Suppressor macrophage (primary cell): ENCODE measurements around the gene MKRN2OS.
"Not testable (repeated sequence)": the region's sequence is repeated elsewhere in the genome, so short reads cannot be mapped to it uniquely, and the experiment has no call there.

Experiments used
- DNase-seq, 4 experiments: peaks; one replicate each; pipeline ENCODE4 v3.0.0-alpha.2; 2020 to 2022

Gene MKRN2OS

GRCh38 chr3:12560505-12561190, 15.3 kb upstream of the MKRN2OS start:
- peak in 3 of 4 experiments; percentile 36 to 44 (median 37) for DNase-seq

GRCh38 chr3:12559520-12559919, 14.2 kb upstream of the MKRN2OS start:
- DNase-seq = no peak

- no peak for DNase-seq
These were observed 13.4 kb upstream of the MKRN2OS start for GRCh38 chr3:12558706-12559105.

DNA sequence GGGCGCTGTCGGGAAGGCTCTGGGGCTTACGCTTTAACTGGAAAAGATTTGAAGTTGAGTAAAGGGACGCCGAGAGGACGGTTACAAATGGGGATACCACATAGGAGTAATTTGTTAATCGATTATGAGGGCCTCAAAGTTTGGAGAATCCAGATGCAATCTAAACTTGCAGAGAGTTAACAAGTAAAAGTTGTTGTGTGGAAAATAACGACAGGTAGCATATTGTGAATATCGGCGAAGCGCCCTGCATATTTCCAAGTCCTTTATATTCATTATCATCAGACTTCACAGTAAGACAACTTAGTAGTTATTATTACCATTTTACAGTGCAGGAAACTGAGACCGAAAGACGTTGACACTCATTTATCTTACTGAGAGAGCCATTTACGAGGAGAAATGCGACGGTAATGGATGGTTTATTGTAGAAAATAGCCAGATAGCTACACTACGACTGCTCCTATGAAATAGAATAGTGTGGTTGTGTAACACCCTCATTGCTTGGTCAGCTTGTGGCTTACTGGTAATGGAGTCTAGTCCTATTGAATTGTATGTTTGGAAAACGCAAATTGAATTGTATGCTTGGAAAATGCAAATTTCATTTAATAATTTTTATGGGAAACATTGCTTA, 12.3 kb upstream of the MKRN2OS start:
- peak; percentile 35 to 62 (median 46) for DNase-seq

GRCh38 chr3:12556690-12557472, 11.6 kb upstream of the MKRN2OS start, which contains the start of gene MKRN2:
Gene MKRN2 (plus strand): TSS chr3:12557087. CDS start chr3:12557151, 64 bp downstream.
- DNase-seq = peak; percentile 91 to 96 (median 94)

- DNase-seq = peak in 1 of 4 experiments; percentile 43
These were observed 11.0 kb upstream of the MKRN2OS start for GRCh38 chr3:12556314-12556689.

DNA sequence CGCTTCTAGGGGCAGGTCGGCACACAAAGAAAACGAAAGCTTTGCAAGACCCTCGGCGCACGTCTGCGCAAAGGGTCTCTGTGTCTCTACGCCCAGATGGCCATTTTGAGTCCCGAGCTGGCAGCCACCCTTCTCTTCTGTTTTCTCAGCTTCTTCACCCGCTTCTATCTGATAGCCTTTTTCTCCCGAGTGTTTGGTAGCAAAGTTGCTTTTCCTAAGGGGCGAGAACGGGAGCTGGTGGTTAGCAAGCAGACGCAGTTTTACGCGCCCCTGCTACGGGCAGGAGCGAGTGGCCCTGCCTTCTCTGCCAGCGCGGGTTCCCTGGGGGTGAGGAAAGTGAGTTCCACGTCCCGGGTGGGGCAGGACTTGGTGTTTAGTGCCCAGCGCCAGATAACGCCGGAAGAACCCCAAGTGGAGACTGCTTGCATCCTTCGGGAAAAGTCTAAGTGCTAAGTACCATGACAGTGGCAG, 8.7 kb upstream of the MKRN2OS start:
- DNase-seq = peak; percentile 27 to 56 (median 34)

DNA sequence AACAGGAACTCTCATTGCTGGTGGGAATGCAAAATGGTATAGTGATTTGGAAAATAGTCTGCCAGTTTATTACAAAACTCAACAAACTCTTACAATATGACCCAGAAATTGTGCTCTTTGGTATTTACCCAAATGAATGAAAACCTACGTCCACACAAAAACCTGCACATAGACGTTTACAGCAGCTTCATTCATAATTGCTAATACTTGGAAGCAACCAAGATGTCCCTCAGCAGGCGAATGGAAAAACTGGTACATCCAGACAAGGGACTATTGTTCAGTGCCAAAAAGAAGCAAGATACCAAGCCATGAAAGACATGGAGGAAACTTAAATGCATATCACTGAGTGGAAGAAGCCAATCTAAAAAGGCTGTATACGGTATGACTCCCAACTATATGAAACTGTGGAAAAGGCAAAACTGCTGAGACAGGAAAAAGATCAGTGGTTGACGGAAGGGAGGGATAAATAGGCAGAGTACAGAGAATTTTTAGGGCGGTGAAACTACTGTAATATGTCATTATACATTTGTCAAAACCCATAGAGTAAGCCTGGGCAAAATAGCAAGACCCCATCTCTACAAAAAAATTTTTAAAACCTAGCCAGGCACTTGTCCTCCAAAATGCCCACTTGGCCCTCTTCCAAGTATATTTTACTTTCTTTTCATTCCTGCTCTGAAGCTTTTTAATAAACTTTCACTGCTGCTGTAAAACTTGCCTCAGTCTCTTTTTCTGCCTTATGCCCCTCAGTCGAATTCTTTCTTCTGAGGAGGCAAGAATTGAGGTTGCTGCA, 4.9 kb upstream of the MKRN2OS start:
- no peak for DNase-seq

DNA sequence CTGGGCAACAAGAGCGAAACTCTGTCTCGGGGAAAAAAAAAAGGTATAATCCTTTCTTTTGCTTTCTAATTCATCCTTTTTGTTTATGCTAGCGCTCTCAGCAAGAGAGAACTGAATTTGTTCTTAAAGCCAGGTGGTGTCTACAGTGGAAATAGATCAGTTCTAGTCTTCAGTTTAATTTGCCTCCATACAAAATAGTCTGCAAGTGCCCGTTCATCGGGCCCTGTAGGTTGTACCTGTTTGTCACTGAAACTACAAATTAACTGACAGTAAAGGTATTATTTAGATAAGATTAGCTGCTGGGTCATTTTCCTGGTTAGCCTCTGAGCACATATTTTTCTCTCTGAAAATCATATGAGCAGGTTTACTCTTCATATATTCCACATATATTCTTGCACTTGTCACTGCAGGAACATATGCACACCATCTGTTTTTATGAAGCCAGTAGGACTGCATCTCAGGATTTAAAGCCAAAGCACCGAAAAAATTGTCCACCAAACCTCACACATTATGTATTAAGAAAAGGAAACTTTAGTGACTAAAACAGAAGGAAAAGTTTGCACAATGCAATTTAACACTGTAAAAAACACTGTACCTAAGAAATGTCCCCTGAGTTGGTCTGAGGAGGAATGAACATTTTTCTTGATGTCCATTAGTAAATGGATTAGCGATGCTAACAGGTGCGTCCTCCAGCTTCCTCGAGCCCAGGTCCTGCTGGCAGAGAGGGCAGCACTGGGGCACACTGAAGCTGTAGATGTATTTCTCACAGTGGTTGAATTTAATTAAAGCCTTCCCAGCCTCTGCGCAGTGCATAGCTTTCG, 437 bp downstream of the MKRN2OS start:
- DNase-seq = no peak

DNA sequence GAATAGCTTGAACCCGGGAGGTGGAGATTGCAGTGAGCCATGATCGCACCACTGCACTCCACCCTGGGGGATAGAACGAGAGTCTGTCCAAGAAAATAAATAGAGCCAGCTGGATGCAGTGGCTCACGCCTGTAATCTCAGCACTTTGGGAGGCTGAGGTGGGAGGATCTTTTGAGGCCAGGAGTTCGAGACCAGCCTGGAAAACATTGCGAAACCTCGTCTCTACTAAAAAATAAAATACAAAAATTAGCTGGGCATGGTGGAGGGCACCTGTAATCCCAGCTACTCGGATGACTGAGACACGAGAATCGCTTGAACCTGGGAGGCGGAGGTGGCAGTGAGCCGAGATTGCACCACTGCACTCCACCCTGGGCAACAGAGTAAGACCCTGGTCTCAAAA, 1.8 kb downstream of the MKRN2OS start:
- DNase-seq = not testable (repeated sequence)

DNA sequence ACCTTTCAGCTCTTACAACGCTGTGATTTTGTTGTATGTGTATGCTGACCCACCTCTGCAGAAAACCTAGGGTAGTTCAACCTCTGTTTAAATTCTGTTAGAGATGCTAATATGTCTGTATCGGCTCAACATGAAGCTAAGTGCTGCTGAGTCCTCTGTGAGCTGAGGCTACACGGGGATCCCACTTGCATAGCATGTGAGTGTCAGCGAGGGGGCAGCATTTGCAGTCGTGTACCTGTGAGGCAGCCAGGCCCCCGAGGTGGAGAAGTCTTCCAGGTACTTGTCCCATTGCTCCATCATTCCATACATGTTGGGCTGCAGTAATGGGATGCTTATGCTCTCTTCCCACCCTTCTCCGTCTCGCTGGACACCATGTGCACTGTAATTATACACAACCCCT, 3.7 kb downstream of the MKRN2OS start:
- no peak for DNase-seq

- no peak for DNase-seq
These were observed 8.9 kb downstream of the MKRN2OS start for GRCh38 chr3:12536423-12536822.

DNA sequence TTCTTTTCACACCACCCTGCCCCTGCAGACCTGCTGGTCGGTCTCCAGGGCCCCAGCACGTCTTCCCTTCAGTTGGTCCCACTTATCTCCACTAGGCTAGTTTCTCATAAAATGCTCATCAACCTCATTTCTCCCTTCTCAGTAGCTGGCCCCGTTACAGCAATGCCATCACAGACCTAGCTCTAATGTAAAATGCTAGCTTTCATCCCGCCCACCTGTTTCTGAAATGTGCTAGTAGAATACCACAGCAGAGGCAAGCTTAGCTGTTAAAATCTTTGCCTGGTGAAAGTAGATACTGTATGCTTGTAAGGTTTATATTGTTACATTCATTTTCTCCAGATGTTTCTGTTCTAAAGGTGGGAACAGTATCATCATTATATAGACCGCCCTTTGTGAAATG, 13.1 kb downstream of the MKRN2OS start:
- no peak for DNase-seq

DNA sequence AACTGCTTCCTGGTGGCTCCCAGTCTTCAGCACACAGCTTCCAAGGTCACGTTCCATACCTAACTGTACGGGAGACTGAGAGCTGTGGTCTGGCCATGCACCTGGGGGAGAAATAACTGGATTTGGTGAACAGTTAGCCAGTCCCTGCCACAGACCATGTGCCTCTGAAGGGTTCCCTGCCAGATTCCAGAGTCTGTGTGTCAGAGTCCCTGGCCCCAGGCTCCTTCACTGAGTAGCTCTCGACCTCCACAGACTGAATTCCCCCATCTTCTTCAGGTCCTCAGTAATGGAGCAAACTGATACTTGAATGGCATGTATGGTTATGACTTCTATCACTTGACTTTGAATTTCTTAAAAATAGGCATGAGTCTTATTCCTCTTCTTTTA, 17.5 kb downstream of the MKRN2OS start:
- no peak for DNase-seq

DNA sequence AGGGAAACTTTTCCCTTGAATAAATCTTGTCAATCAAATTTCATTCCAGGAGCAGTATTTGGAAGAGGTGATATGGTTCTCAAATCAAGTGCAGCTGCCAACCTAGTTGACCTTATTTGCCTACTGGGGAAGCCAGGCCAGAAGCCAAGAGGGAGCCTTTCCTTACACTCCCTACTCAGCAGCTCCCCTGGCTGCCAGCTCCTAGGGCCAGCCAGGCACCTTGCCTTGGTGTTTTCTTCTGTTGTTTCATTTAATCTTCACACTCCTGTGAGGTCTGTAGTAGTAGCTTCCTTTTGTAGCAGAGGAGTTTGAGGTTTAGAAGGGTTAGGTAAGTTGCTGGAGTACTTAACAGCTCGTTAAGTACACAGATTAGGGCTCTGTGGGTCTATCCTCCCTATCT, 22.6 kb downstream of the MKRN2OS start:
- no peak for DNase-seq

GRCh38 chr3:12521010-12521409, 24.3 kb downstream of the MKRN2OS start:
- no peak for DNase-seq

DNA sequence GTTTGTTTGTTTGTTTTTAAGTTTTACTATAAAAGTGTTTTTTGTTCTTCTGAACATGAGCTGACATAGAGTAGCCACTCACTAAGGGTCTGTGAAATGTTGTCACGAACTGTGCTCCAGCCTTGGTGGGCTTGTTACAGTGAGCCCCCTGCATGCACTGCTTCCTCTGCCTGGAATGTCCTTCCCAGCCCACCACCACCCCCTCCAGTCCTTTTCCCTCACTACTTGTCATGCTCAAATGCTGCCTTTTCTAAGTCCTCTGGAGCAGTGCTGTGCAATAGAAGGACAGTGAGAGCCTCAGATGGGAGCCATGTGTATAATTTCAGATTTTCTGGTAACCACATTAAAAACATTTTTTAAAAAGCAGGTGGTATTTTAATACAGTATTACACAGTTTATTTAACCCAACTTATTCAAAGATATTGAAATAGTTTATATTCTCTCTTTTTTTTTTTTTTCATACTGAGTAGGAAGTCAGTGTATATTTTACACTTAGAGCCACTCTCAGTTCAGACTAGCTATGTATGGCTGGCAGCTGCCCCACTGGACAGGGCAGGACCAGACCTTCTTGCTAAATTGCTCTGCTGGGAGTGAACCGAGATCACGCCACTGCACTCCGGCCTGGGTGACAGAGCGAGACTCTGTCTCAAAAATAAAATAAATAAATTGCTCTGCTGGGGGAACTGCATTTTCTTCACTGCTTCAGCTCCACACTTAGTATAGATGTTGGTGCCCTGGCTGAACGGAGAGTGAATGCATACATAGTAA, 26.9 kb downstream of the MKRN2OS start:
- DNase-seq = no peak

GRCh38 chr3:12516873-12517272, 28.4 kb downstream of the MKRN2OS start:
- no peak for DNase-seq

DNA sequence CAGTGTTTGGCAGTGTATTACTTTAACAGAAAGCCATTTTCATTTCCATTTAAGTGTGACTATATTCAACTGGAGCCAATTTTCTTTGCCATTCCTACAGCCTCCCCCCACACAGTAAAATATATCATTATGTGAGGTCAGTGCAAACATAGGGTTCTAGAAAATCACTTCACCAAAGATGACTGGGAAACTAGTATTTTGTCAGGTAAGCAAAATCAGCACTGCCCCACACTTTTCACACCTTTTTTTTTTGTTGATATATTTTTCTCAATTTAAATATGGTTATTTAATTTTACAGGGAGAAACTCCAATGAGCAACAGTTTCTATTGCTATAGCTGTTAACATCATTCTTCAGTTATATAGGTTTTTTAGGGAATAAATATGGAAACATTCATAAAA, 29.7 kb downstream of the MKRN2OS start:
- DNase-seq = no peak

GRCh38 chr3:12513694-12514446, 31.4 kb downstream of the MKRN2OS start:
- no peak for DNase-seq
